H9 (cell line): ENCODE measurements around the gene PLA2G4C. TPM values are rescaled to one million over a fixed set of nuclear protein-coding genes. Genes with fewer than 3 reads are reported as not detected.

ENCODE experiments used
- DNase-seq: peaks from one replicate; pipeline ENCODE4 v3.0.0-alpha.2; 2017
- H2AFZ ChIP-seq: one replicate; pipeline ENCODE4 v1.6.1; 2013; ENCODE audit warnings: mild to moderate bottlenecking, low read length, control low read depth, moderate library complexity
- H2AK5ac ChIP-seq: 2 replicates; pipeline ENCODE4 v1.6.1; 2013; ENCODE audit warnings: low read length, control low read depth, mixed read lengths; ENCODE audit not compliant: insufficient read length
- H2BK120ac ChIP-seq: one replicate; pipeline ENCODE4 v1.6.1; 2013; ENCODE audit warnings: low read depth, mild to moderate bottlenecking, low read length, control low read depth, inconsistent platforms; ENCODE audit not compliant: poor library complexity, severe bottlenecking
- H2BK12ac ChIP-seq: 2 replicates; pipeline ENCODE4 v1.6.1; 2013; ENCODE audit warnings: low read length, control low read depth, mixed read lengths, low read depth; ENCODE audit not compliant: insufficient read length
- H2BK15ac ChIP-seq: 2 replicates; pipeline ENCODE4 v1.6.1; 2013; ENCODE audit warnings: low read depth, low read length, control low read depth
- H2BK20ac ChIP-seq: one replicate; pipeline ENCODE4 v1.6.1; 2013; ENCODE audit warnings: low read depth, mild to moderate bottlenecking, low read length, control low read depth, inconsistent platforms; ENCODE audit not compliant: poor library complexity, severe bottlenecking
- H2BK5ac ChIP-seq: 2 replicates; pipeline ENCODE4 v1.6.1; 2013; ENCODE audit warnings: low read length, control low read depth, mixed read lengths; ENCODE audit not compliant: insufficient read length
- H3K14ac ChIP-seq: 2 replicates; pipeline ENCODE4 v1.6.1; 2013; ENCODE audit warnings: low read length, control low read depth; ENCODE audit not compliant: insufficient read depth
- H3K18ac ChIP-seq: 2 replicates; pipeline ENCODE4 v1.6.1; 2013; ENCODE audit warnings: low read depth, mild to moderate bottlenecking, mixed read lengths, low read length, control low read depth; ENCODE audit not compliant: insufficient read length
- H3K23ac ChIP-seq: 2 replicates; pipeline ENCODE4 v1.6.1; 2013; ENCODE audit warnings: low read length, control low read depth, mixed read lengths, low read depth; ENCODE audit not compliant: insufficient read length
- H3K23me2 ChIP-seq: 2 replicates; pipeline ENCODE4 v1.6.1; 2013; ENCODE audit warnings: low read depth, mild to moderate bottlenecking, mixed read lengths, low read length, control low read depth; ENCODE audit not compliant: insufficient read length, poor library complexity, severe bottlenecking
- H3K27ac ChIP-seq: 2 replicates; pipeline ENCODE4 v1.5.1; 2013; ENCODE audit warnings: low read length, control low read depth, mixed read lengths, low read depth; ENCODE audit not compliant: insufficient read length
- H3K27me3 ChIP-seq: 2 replicates; pipeline ENCODE4 v1.6.1; 2013; ENCODE audit warnings: low read length, control low read depth, inconsistent platforms; ENCODE audit not compliant: insufficient read depth
- H3K4ac ChIP-seq: 2 replicates; pipeline ENCODE4 v1.6.1; 2013; ENCODE audit warnings: low read depth, mild to moderate bottlenecking, control low read depth, inconsistent platforms, low read length, moderate library complexity
- H3K4me1 ChIP-seq: 2 replicates; pipeline ENCODE4 v1.6.1; 2013; ENCODE audit warnings: low read length, control low read depth, inconsistent platforms; ENCODE audit not compliant: insufficient read depth
- H3K4me2 ChIP-seq: 2 replicates; pipeline ENCODE4 v1.6.1; 2013; ENCODE audit warnings: low read length, control low read depth, mixed read lengths; ENCODE audit not compliant: insufficient read length, insufficient read depth
- H3K56ac ChIP-seq: 2 replicates; pipeline ENCODE4 v1.6.1; 2013; ENCODE audit warnings: low read depth, mild to moderate bottlenecking, mixed read lengths, low read length, control low read depth; ENCODE audit not compliant: insufficient read length
- H3K79me1 ChIP-seq: 2 replicates; pipeline ENCODE4 v1.6.1; 2013; ENCODE audit warnings: low read depth, mild to moderate bottlenecking, moderate library complexity, low read length, control low read depth, inconsistent platforms; ENCODE audit not compliant: insufficient read depth, poor library complexity, severe bottlenecking
- H3K79me2 ChIP-seq: 2 replicates; pipeline ENCODE4 v1.6.1; 2013; ENCODE audit warnings: low read length, control low read depth, inconsistent platforms; ENCODE audit not compliant: insufficient read depth
- H3K9ac ChIP-seq: 2 replicates; pipeline ENCODE4 v1.6.1; 2013; ENCODE audit warnings: low read length, control low read depth, mixed read lengths; ENCODE audit not compliant: insufficient read length; ENCODE audit errors: extremely low read depth
- H3K9me3 ChIP-seq: one replicate; pipeline ENCODE4 v1.6.1; 2013; ENCODE audit warnings: low read depth, low read length, inconsistent platforms; ENCODE audit not compliant: control insufficient read depth
- H3T11ph ChIP-seq: one replicate; pipeline ENCODE4 v1.6.1; 2013; ENCODE audit warnings: mild to moderate bottlenecking, low read length, control low read depth, inconsistent platforms
- H4K20me1 ChIP-seq: one replicate; pipeline ENCODE4 v1.6.1; 2013; ENCODE audit not compliant: control insufficient read depth, insufficient read length, insufficient read depth
- H4K5ac ChIP-seq: 2 replicates; pipeline ENCODE4 v1.6.1; 2013; ENCODE audit warnings: low read depth, mild to moderate bottlenecking, mixed read lengths, low read length, control low read depth; ENCODE audit not compliant: insufficient read length
- H4K8ac ChIP-seq: replicated peaks from 2 replicates; pipeline ENCODE4 v1.6.1; 2013; ENCODE audit warnings: low read length, control low read depth, mixed read lengths, low read depth; ENCODE audit not compliant: insufficient read length
- H4K91ac ChIP-seq: 2 replicates; pipeline ENCODE4 v1.6.1; 2013; ENCODE audit warnings: low read depth, mild to moderate bottlenecking, moderate library complexity, mixed read lengths, low read length, control low read depth; ENCODE audit not compliant: insufficient read length
- H3K27ac Mint-ChIP-seq, 3 experiments: 2 replicates in 2 of 3; 3 replicates in 1 of 3; pipeline ENCODE4 v1.8.0; 2020 to 2021; ENCODE audit warnings: mixed read lengths in 3 of 3, mild to moderate bottlenecking in 1 of 3, moderate library complexity in 1 of 3
- H3K27me3 Mint-ChIP-seq: 2 replicates; pipeline ENCODE4 v1.8.0; 2021; ENCODE audit warnings: low read depth, mild to moderate bottlenecking, moderate library complexity, mixed read lengths
- H3K36me3 Mint-ChIP-seq, 3 experiments: 2 replicates in 2 of 3; 3 replicates in 1 of 3; pipeline ENCODE4 v1.8.0; 2020 to 2021; ENCODE audit warnings: low read depth in 3 of 3, mixed read lengths in 3 of 3; ENCODE audit not compliant: insufficient read depth in 1 of 3
- H3K4me1 Mint-ChIP-seq, 2 experiments: 2 replicates each; pipeline ENCODE4 v1.8.0; 2020; ENCODE audit warnings: mixed read lengths in 2 of 2
- H3K4me3 Mint-ChIP-seq, 2 experiments: 2 replicates in 1 of 2; 3 replicates in 1 of 2; pipeline ENCODE4 v1.8.0; 2020 to 2021; ENCODE audit warnings: mild to moderate bottlenecking in 2 of 2, mixed read lengths in 2 of 2, moderate library complexity in 1 of 2
- H3K9me3 Mint-ChIP-seq, 2 experiments: 2 replicates in 1 of 2; 3 replicates in 1 of 2; pipeline ENCODE4 v1.8.0; 2020; ENCODE audit warnings: mild to moderate bottlenecking in 2 of 2, mixed read lengths in 2 of 2, moderate library complexity in 1 of 2
- WGBS: extraction: QIAGEN DNeasy Blood & Tissue Kit; methylation state at CpG from one replicate; pipeline ENCODE4 v1.1.7; 2013; ENCODE audit warnings: missing lambda C conversion rate, low lambda C conversion rate, mixed read lengths; ENCODE audit not compliant: insufficient read length; ENCODE audit errors: extremely low coverage; 5-methylcytosine and 5-hydroxymethylcytosine counted together
- total RNA-seq: library from RNA; stranded (reverse); gene quantifications from 2 replicates; pipeline ENCODE4 v1.2.1, GENCODE V29; 2021
- TF ChIP-seq, protein P1 (sequence below): fragments of 200-600 bp; sonication (generic); conservative IDR thresholded peaks from 3 replicates; pipeline ENCODE4 v1.8.0; 2021; ENCODE audit warnings: antibody characterized with exemption, mild to moderate bottlenecking

PLA2G4C gene
- total RNA-seq, 1 experiment from 2014 or later = 7.0 TPM

DNA sequence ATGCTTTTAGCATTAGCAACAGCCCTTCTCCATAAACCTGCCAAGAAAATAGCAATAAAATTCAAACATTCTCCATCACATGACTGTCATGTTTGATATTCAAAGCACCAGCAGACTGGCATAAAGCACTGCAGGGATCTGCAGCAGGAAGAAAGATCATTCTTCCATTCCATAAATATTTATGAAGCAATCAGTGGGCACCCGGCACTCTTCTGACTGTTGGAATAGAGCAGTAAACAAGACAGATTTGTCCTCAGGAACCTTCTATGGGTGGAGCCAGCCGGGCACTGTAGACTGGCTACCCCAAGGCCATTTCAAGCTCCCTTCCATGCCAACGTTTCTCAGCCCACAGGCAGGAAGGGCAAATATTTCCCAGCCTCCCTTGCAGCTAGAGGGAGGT lies 25.5 kb downstream of the PLA2G4C start:
- H3K4me3 Mint-ChIP-seq = no peak overlapping the region
- H3K4me2 ChIP-seq = no peak overlapping the region
- no CpG with 5 or more reads among the region's 3 CpGs for WGBS
- H3K27me3 Mint-ChIP-seq = no peaks in the 10 kb centered on the region
- no peak overlapping the region for H3T11ph ChIP-seq
- no peaks in the 10 kb centered on the region for H3K9me3 Mint-ChIP-seq
- no peak overlapping the region for H3K18ac ChIP-seq
- H3K4ac ChIP-seq = no peak overlapping the region
- no peak overlapping the region for H2AFZ ChIP-seq
- H2BK15ac ChIP-seq = no peak overlapping the region
- no peak for DNase-seq
- H4K8ac ChIP-seq = no peak overlapping the region
- H3K9me3 ChIP-seq = no peaks in the 10 kb centered on the region
- no peaks in the 10 kb centered on the region for H4K20me1 ChIP-seq
- H3K27me3 ChIP-seq = no peaks in the 10 kb centered on the region
- H3K4me1 ChIP-seq = no peaks in the 10 kb centered on the region; the same call in 1 of the 2 replicates
- no peaks in the 10 kb centered on the region for H3K79me2 ChIP-seq
- H4K5ac ChIP-seq = no peak overlapping the region
- H3K9ac ChIP-seq = no peak overlapping the region
- TF ChIP-seq, protein P1, sequence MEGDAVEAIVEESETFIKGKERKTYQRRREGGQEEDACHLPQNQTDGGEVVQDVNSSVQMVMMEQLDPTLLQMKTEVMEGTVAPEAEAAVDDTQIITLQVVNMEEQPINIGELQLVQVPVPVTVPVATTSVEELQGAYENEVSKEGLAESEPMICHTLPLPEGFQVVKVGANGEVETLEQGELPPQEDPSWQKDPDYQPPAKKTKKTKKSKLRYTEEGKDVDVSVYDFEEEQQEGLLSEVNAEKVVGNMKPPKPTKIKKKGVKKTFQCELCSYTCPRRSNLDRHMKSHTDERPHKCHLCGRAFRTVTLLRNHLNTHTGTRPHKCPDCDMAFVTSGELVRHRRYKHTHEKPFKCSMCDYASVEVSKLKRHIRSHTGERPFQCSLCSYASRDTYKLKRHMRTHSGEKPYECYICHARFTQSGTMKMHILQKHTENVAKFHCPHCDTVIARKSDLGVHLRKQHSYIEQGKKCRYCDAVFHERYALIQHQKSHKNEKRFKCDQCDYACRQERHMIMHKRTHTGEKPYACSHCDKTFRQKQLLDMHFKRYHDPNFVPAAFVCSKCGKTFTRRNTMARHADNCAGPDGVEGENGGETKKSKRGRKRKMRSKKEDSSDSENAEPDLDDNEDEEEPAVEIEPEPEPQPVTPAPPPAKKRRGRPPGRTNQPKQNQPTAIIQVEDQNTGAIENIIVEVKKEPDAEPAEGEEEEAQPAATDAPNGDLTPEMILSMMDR = no peak
- no peak overlapping the region for H2AK5ac ChIP-seq
- H2BK5ac ChIP-seq = no peak overlapping the region
- H4K91ac ChIP-seq = no peak overlapping the region
- H3K23me2 ChIP-seq = no peaks in the 10 kb centered on the region
- no peak overlapping the region for H3K23ac ChIP-seq
- no peaks in the 10 kb centered on the region for H3K79me1 ChIP-seq
- no peak overlapping the region for H3K27ac ChIP-seq
- no peak overlapping the region for H2BK12ac ChIP-seq
- H2BK120ac ChIP-seq = no peak overlapping the region
- H2BK20ac ChIP-seq = no peak overlapping the region
- H3K14ac ChIP-seq = no peak overlapping the region
- H3K56ac ChIP-seq = no peak overlapping the region
- H3K27ac Mint-ChIP-seq = no peak overlapping the region
- H3K36me3 Mint-ChIP-seq = no peaks in the 10 kb centered on the region
- peaks cover 12 to 16% of the 10 kb centered on the region in 2 experiments for H3K4me1 Mint-ChIP-seq
